Activated gamma-delta T cell (primary cell): Measurements from ENCODE around the gene RELL1.
A peak's percentile ranks its signal among the peaks of the same experiment; 100 is the strongest.
"Not testable (repeated sequence)": the region's sequence is repeated elsewhere in the genome, so short reads cannot be mapped to it uniquely, and the experiment has no call there.

ENCODE experiments used
- DNase-seq: peaks from one replicate; lab custom pipeline; 2025; lab: John Stamatoyannopoulos, UW

Gene RELL1

DNA sequence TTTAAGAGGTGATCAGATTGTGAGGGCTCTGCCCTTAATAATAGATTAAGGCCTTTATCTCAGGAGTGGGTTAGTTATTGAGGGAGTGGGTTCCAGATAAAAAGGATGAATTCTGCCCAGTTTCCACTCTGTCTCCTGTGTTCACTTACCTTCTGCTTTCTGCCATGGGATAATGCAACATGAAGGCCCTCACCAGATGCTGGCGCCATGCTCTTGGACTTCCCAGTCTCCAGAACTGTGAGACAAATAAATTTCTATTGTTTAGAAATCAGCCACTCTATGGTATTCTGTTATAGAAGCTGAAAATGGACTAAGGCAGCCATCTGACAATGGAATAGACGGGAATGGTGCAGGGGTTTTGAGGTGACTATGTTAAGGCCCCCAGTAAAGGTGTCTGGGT, 6.9 kb upstream of the RELL1 start:
- DNase-seq = no peak

DNA sequence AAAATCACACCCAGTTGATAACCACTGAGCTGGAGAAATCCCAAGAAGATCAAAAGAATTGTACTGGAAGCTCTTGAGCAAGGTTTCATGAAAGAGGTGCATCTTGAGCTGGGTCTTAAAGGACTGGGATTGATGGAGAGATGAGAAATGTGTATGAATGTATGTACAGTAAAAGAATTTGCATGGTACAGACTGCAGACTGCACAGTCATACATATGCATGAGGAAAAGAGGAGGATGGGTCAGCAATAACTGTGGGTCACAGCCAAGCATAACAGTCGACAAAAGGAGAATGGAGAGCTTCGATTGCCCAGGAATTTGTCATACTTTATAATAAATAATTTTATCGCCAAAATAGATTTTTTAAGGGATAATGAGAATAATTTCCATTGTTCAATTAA, 4.8 kb upstream of the RELL1 start:
- no peak for DNase-seq

DNA sequence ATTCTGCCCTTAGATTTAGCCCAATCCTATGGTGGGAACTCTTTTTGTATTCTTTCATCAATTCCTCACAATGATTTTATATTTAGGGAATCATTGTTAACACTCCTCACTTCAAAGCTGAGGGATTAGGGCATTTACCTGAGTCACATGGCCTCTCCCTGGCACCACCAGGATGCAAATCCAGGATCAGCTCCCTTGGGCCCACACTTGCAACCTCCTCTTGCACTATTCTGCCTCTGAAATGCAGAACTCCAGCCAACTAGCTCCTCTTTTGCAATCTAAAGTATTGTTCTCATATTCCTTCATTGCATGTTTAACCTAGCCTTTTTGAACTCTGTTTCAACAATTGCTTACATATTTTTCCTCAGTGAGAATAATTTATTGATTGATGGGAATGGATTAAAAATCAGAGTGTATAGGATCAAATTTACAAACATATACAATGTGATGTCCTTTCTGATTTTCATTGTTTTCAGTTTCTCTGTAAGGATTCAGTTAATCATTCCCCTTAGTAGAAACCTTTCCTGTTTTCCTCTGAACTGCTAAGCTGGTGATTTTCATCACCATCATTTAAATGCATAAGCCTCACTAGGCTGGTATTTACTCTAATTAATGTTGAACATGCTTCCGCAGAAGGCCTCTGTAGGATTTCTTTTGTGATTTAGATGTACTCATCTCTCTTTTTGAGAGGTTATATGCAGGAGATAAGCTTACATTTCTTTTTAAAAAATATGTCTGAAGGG, 3.3 kb upstream of the RELL1 start:
- DNase-seq = no peak

GRCh38 chr4:37687681-37688080, 1.5 kb upstream of the RELL1 start:
- DNase-seq = no peak

GRCh38 chr4:37687194-37687562, 1.0 kb upstream of the RELL1 start:
- DNase-seq = no peak

- peak; percentile 40 for DNase-seq
Observed at GRCh38 chr4:37685823-37686372, 278 bp downstream of the RELL1 start.

- no peak for DNase-seq
Observed at GRCh38 chr4:37685161-37685822, 884 bp downstream of the RELL1 start.

GRCh38 chr4:37684154-37684553, 2.0 kb downstream of the RELL1 start:
- no peak for DNase-seq

GRCh38 chr4:37682701-37683401, 3.3 kb downstream of the RELL1 start:
- no peak for DNase-seq

GRCh38 chr4:37680089-37680488, 6.1 kb downstream of the RELL1 start:
- DNase-seq = no peak

DNA sequence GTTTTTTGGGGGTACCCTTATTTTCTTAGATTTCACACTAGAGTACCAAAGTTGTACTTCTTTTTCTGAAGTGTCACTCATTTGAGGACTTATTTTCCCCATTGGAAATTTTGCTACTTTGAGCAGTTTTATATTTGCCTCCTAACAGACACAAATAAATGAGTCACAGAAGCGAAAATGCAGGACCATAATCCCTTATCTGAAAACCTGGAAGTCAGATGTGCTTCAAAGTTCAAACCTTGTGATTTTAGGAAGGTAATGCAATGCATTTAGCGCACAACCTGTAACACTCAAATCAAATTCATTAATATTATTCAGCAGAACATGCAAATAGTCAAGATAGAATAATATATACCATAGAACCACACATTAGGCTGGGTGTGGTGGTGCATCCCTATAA, 6.9 kb downstream of the RELL1 start:
- no peak for DNase-seq

GRCh38 chr4:37678624-37679023, 7.6 kb downstream of the RELL1 start:
- no peak for DNase-seq

DNA sequence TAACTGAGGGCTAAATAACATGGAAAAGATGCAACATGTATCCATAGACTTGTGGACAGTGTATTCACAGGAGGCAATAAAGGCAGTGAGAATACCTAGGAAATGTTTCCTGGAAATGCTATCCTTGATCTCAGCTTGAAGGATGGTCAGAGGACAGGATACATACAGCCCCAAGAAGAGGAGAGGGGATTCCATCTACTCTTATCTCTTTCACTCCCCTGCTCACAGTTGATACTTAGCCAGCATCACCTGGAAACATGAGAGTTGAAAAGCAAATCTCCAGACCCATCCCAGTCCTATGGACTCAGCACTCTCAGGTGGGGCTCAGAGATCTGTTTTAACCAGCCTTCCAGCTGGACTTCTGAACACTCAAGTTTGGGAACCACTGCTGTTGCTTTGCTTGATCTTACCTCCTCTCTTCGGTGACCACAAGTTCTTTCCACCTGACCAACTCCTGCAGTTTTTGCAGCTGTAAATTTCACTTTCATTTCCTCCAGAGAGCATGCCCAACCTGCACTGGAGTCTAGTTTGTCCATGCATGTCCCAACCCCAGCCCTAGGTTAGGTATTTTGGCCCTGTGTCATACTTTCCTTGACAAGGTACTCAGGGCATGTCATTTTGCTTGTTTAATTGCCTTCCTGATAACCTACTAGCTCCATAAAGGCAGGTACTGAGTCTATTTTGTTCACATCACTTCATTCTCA, 10.4 kb downstream of the RELL1 start:
- DNase-seq = no peak

GRCh38 chr4:37674439-37674838, 11.7 kb downstream of the RELL1 start:
- no peak for DNase-seq

- no peak for DNase-seq
Observed at GRCh38 chr4:37673538-37674192, 12.5 kb downstream of the RELL1 start.

- no peak for DNase-seq
Observed at GRCh38 chr4:37671072-37671471, 15.1 kb downstream of the RELL1 start.

DNA sequence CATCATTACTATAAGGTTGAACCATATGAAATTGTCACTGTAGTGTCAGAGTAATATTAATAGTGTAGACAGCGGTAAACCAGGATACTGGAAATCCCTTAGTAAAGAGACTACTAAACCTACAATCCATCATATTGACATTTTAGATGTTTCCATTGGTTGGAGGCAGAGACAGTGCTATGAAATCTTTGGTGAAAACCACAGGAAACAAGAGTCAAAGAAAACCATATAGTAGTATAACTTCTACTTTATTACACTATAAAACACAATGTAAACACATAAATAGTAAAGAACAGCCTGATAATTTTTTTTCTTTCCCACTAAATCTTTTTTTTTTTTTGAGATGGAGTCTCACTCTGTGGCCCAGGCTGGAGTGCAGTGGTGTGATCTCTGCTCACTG, 15.9 kb downstream of the RELL1 start:
- DNase-seq = no peak

DNA sequence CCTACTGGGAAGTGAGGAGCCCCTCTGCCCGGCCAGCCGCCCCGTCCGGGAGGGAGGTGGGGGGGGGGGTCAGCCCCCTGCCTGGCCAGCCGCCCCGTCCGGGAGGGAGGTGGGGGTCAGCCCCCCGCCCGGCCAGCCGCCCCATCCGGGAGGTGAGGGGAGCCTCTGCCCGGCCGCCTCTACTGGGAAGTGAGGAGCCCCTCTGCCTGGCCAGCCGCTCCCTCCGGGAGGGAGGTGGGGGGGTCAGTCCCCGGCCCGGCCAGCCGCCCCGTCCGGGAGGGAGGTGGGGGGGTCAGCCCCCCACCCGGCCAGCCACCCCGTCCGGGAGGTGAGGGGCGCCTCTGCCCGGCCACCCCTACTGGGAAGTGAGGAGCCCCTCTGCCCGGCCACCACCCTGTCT, 17.1 kb downstream of the RELL1 start:
- not testable (repeated sequence) for DNase-seq

GRCh38 chr4:37667197-37668100, 18.7 kb downstream of the RELL1 start:
- DNase-seq = no peak

- DNase-seq = no peak
Observed at GRCh38 chr4:37666625-37667071, 19.5 kb downstream of the RELL1 start.
